Right cardiac atrium (tissue), 5 donors: ENCODE data around the gene DHRSX. TPM values are rescaled to one million over a fixed set of nuclear protein-coding genes. Genes with fewer than 3 reads are reported as not detected.
"Not testable (repeated sequence)": the region's sequence is repeated elsewhere in the genome, so short reads cannot be mapped to it uniquely, and the experiment has no call there.

Source experiments
- ATAC-seq, 2 donors: fragments of 200-7000 bp; cut with Tn5 transposase; one replicate each; pipeline versions ENCODE4 v1.8.0 to v1.9.1; 2020; ENCODE audit warnings: moderate library complexity in 2 of 2, mild to moderate bottlenecking in 1 of 2
- DNase-seq, 3 donors: peaks; one replicate each; pipeline ENCODE4 v3.0.0-alpha.2; 2020
- H3K27ac ChIP-seq: one replicate; pipeline ENCODE4 v1.5.1; 2013; ENCODE audit warnings: mild to moderate bottlenecking, low read length, control low read depth, moderate library complexity
- H3K27me3 ChIP-seq: one replicate; pipeline ENCODE4 v1.6.1; 2013; ENCODE audit not compliant: control insufficient read depth, insufficient read depth
- H3K4me1 ChIP-seq: one replicate; pipeline ENCODE4 v1.6.1; 2013; ENCODE audit warnings: low read length; ENCODE audit not compliant: control insufficient read depth, insufficient read depth
- H3K4me3 ChIP-seq: one replicate; pipeline ENCODE4 v1.5.1; 2013; ENCODE audit warnings: low read length, control low read depth
- H3K9me3 ChIP-seq: one replicate; pipeline ENCODE4 v1.6.1; 2013; ENCODE audit warnings: low read length; ENCODE audit not compliant: control insufficient read depth
- WGBS: extraction: QIAGEN DNeasy Blood & Tissue Kit; methylation state at CpG from one replicate; pipeline ENCODE4 v1.1.7; 2013; 5-methylcytosine and 5-hydroxymethylcytosine counted together
- intact Hi-C, 4 donors: fragments of 100-400 bp; cut with DNase I; formaldehyde crosslinking; loops; one replicate each; pipeline versions ENCODE4 v1.11.0 to v1.14.0; 2022 to 2023
- polyA plus RNA-seq: library from polyadenylated mRNA; stranded (reverse); fragments of 200-250 nt; gene quantifications from one replicate; pipeline ENCODE4 v1.2.3, GENCODE V29; 2013
- total RNA-seq, 4 donors: library from RNA; stranded (reverse); fragmentation: NEBNext Ultra II Directional; extraction: Animal tissue kit (Norgen Biotek cat#: 25700); gene quantifications; one replicate each; pipeline ENCODE4 v1.2.1, GENCODE V29; 2021
- donor health status: healthy with polysubstance abuse.
- donor health status: DM: no; HTN: yes; CAD: no.
- donor health status: DM: no; HTN: no; CAD: no.
- donor health status: DM: no; HTN: yes; CAD: no; lungs with severe emphysema.
- donor health status: DM: yes; HTN: yes; CAD: no.

Gene DHRSX
- total and polyA plus RNA-seq, 5 donors = 22.2 to 43.7 (median 30.1) TPM

DNA sequence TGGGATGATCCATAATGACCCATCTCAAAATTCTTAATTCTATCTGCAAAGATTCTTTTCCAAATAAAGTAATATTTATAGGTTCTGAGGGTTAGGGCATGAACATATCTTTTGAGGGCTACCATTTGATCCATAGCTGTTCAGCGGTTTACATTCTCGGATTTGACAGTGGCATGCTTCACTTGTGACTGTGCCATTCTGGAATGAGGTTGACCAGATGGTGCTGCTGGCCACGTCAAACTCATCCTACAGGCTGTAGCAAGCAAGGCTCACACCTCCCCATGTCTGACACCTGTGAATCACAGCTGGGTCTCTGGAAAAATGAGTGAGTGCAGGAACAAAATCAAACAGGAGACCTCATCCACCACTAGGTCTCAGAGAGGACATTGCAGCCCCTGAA, 280.5 kb downstream of the DHRSX start:
- Histone ChIP-seq H3K4me3 (no peak overlapping the region), H3K4me1 (no peaks in the 10 kb centered on the region), H3K27ac (no peak overlapping the region), H3K9me3 (peaks cover 4% of the 10 kb centered on the region), H3K27me3 (no peaks in the 10 kb centered on the region)
- ATAC-seq (no peak), DNase-seq (no peak)
- intact Hi-C loops = no loop called here
- 95% methylated on average over 3 of the region's 3 CpGs for WGBS

DNA sequence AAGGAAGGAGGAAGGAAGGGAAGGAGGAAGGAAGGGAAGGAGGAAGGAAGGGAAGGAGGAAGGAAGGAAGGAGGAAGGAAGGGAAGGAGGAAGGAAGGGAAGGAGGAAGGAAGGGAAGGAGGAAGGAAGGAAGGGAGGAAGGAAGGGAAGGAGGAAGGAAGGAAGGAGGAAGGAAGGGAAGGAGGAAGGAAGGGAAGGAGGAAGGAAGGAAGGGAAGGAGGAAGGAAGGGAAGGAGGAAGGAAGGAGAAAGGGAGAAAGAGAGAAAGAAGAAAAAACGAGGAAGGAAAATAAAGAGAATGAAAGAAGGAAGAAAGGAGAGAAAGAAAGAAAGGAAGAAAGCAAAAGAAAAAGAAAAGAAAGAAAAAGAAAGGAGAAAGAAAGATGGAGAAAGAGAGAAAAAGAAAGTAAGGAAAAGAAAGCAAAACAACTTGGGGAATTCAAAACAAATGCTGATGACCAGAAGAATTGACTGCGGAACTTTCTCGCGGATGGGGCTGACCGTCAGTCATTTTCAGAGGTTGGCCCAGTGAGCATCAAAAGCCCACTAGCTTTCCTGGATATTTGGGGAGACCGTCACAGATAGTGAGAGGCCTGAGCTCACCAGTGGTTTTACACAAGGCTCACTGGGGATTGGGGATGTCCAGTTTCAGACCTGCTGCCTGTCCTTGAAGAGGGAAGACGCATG, 286.5 kb downstream of the DHRSX start:
- H3K27ac ChIP-seq, DNase-seq, H3K27me3 ChIP-seq, intact Hi-C loops, H3K9me3 ChIP-seq, H3K4me3 ChIP-seq, ATAC-seq, H3K4me1 ChIP-seq: not testable (repeated sequence)
- WGBS = 96% methylated on average over 7 of the region's 7 CpGs

DNA sequence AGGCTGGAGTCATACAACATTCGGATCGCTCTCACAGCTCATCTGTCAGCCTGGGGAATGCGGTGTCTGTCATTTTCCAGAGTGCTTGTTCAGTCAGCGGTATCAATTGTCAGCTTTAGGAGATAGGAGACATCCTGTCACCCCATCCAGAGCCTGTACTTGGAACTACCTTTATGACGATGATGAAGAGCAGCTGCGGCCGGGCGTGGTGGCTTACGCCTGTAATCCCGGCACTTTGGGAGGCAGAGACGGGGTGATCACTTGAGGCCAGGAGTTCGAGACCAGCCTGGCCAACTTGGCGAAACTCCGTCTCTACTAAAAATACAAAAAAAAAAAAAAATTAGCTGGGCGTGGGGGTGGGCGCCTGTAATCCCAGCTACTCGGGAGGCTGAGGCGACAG, 289.1 kb downstream of the DHRSX start:
- ATAC-seq, H3K27ac ChIP-seq, intact Hi-C loops, H3K4me3 ChIP-seq, DNase-seq, H3K27me3 ChIP-seq, H3K4me1 ChIP-seq, H3K9me3 ChIP-seq: not testable (repeated sequence)
- 60% methylated on average over 18 of the region's 18 CpGs for WGBS

DNA sequence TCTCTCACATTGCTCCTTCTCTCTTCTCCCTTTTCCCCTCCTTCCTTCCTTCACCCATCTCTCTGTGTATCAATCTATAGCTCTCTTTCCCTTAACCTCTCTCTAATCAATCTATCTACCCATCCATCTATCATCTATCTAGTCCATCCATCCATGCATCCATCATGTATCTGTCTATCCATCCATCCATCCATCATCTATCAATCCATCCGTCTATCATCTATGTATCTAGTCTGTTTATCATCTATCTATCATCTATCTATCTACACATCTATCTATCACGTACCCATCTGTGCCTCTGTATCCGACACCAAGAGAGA, 307.5 kb downstream of the DHRSX start:
- DNase-seq (no peak), ATAC-seq (no peak)
- no peaks in the 10 kb centered on the region for H3K27me3 ChIP-seq
- intact Hi-C loops = no loop called here
- H3K4me1 ChIP-seq = no peaks in the 10 kb centered on the region
- no peak overlapping the region for H3K4me3 ChIP-seq
- H3K27ac ChIP-seq = no peak overlapping the region
- H3K9me3 ChIP-seq = no peaks in the 10 kb centered on the region
- 87% methylated on average over 3 of the region's 3 CpGs for WGBS

DNA sequence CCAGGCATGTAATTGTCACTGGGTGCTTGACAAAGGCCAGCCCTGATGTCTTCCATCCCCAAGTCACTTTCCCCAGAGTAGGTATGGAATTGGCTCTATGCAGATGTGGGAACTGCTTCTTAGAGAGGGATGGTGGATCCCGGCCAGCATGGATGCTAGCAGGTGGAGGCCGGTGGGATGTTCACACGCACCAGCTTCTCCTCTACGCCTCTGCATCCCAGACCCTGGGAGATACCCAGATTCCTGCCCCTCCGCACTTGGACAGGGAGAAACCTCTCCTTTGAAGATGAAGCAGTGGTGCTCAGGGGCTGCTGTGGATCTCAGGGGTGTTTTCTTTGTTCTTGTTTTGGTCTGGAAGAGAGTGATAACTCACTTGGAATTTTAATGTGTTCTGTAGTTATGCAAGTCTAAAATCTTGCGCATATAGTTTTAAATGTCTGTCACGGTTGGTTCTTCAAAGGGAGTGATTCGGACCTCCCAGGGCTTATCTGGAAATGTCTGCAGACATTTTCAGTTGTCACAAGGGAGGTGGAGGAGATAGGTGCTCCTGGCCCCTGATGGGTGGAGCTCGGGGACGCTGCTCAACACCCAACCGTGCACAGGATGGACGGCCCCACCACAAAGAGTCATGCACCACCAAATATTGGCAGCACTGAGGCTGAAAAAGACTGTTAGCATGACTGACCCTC, 308.0 kb downstream of the DHRSX start:
- 44% methylated on average over 12 of the region's 12 CpGs for WGBS

DNA sequence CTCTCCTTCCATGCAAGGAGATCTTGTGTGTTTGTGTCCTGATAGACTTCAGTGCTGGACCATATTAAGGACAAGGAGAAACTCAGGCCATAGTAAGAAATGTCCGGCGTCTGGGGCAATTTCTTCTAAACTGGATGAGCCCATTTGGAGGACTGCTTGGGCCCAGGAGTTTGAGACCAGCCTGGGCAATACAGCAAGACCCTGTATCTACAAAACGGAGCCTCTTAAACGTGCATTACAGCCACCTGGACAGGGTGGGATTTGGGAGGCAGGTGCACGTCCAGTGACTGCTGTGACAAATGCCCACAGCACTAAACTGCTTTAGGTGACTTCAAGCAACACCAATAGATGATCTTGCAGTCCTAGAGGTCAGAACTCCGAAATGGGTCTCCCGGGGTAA, 311.9 kb downstream of the DHRSX start:
- intact Hi-C loops = no loop called here
- 79% methylated on average over 7 of the region's 7 CpGs for WGBS
- DNase-seq (no peak), ATAC-seq (no peak)
- Histone ChIP-seq H3K9me3 (no peaks in the 10 kb centered on the region), H3K4me1 (no peaks in the 10 kb centered on the region), H3K4me3 (no peak overlapping the region), H3K27ac (no peak overlapping the region), H3K27me3 (no peaks in the 10 kb centered on the region)

More for the DNA sequence above, 308.0 kb downstream of the DHRSX start:
- H3K27ac ChIP-seq = no peak overlapping the region
- no peaks in the 10 kb centered on the region for H3K4me1 ChIP-seq
- DNase-seq = no peak
- no peak for ATAC-seq
- H3K4me3 ChIP-seq = no peak overlapping the region
- no peaks in the 10 kb centered on the region for H3K9me3 ChIP-seq
- H3K27me3 ChIP-seq = no peaks in the 10 kb centered on the region
- intact Hi-C loops = no loop called here

DNA sequence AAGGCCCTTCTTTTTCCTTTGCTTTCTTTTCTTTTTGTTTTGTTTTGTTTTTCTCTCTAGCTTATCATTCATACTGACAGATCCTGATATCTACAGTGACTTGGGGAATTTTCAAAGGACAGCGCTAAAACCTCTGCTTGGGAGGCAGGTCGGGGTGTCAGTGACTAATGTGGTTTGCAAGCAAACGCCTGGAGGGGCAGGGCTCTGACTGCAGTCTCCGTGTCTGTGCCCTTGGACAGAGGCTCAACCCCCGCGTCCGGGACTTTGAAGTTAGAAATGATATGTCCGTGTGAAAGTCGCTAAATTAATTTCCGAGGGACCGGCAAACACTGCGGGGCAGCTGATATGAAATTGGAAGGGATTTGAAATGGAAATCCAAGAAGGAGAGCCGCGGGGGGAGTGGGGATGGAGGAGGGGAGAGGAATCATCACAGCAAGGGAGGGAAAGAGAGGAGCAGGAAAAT, 312.4 kb downstream of the DHRSX start:
- H3K4me3 ChIP-seq = no peak overlapping the region
- H3K4me1 ChIP-seq = no peaks in the 10 kb centered on the region
- no peaks in the 10 kb centered on the region for H3K27me3 ChIP-seq
- no peak for DNase-seq
- no peaks in the 10 kb centered on the region for H3K9me3 ChIP-seq
- WGBS = 20% methylated on average over 14 of the region's 14 CpGs
- ATAC-seq = no peak
- intact Hi-C loops = no loop called here
- H3K27ac ChIP-seq = no peak overlapping the region

DNA sequence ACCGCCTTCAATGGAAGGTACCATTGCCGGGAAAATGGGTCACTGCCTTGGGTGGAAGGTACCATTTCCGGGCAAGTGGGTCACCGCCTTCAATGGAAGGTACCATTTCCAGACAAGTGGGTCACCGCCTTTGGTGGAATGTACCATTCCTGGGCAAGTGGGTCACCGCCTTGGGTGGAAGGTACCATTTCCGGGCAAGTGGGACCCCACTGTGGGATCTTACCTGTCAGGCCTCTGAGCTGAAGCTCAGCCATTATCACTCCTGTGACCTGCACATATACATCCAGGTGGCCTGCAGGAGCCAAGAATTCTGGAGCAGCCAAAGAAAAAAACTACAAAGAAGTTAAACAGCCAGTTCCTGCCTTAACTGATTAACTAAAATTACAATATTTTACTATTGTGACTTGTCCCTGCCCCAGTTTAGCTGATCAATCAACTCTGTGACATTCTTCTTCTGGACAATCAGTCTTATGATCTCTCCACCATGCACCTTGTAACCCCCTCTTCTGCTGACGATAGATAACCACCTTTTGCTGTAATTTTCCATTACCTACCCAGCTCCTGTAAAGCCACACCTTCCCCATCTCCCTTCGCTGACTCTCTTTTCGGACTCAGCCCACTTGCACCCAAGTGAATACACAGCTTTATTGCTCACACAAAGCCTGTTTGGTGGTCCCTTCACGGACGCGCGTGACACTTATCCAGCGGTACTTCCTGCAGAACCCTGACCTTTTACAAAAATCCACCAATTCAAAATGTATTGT, 313.2 kb downstream of the DHRSX start:
- Histone ChIP-seq H3K27me3 (no peaks in the 10 kb centered on the region), H3K9me3 (no peaks in the 10 kb centered on the region), H3K27ac (no peak overlapping the region), H3K4me3 (no peak overlapping the region), H3K4me1 (no peaks in the 10 kb centered on the region)
- intact Hi-C loops = no loop called here
- 78% methylated on average over 15 of the region's 15 CpGs for WGBS
- ATAC-seq (no peak), DNase-seq (no peak)

DNA sequence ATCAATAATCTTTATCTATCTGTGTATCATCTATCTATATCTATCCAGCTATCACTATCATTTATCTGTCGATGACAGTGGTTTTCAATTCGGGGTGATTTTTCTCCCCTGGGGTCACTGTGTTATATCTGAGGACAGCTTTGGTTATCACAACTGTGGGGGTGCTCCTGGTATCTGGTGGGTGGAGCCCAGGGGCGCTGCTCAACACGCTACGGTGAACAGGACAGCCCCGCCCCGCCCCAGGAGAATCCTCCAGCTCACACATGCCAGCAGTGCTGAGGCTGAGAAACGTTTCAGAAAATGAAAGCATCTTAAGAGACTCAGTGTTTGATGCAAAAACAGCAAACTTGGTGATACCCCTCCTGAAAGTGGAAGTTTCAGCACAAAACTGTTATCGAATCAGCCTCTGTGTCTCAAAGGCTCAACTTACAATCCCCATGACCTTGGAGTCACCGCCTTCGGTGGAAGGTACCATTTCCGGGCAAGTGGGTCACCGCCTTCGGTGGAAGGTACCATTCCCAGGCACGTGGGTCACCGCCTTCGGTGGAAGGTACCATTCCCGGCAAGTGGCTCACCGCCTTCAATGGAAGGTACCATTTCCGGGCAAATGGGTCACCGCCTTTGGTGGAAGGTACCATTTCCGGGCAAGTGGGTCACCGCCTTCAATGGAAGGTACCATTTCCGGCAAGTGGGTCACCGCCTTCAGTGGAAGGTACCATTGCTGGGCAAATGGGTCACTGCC, 315.3 kb downstream of the DHRSX start:
- no peak overlapping the region for H3K4me3 ChIP-seq
- intact Hi-C loops = no loop called here
- H3K27ac ChIP-seq = no peak overlapping the region
- H3K4me1 ChIP-seq = no peaks in the 10 kb centered on the region
- WGBS = 95% methylated on average over 25 of the region's 25 CpGs
- DNase-seq (no peak), ATAC-seq (no peak)
- H3K27me3 ChIP-seq = no peaks in the 10 kb centered on the region
- no peaks in the 10 kb centered on the region for H3K9me3 ChIP-seq

DNA sequence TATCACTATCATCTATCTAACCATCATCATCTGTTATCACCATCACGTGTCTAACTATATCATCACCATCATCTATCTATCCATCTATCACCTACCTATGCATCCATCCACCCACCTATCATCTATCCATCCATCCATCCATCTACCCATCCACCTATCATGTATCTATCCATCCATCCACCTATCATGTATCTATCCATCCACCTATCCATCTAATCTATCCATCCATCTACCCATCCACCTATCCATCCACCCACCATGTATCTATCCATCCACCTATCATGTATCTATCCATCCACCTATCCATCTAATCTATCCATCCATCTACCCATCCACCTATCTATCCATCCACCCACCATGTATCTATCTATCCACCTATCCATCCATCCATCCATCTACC, 316.7 kb downstream of the DHRSX start:
- 90% methylated on average over 1 of the region's 1 CpG for WGBS
- Histone ChIP-seq H3K4me3 (no peak overlapping the region), H3K27me3 (no peaks in the 10 kb centered on the region), H3K9me3 (no peaks in the 10 kb centered on the region), H3K27ac (no peak overlapping the region), H3K4me1 (no peaks in the 10 kb centered on the region)
- no peak for DNase-seq
- intact Hi-C loops = no loop called here
- ATAC-seq = no peak
